ENCODE measurements around the gene GPD1L.
A peak's percentile ranks its signal among the peaks of the same experiment; 100 is the strongest.

GPD1L gene

GRCh38 chr3:32132121-32132520 is 25.7 kb downstream of the GPD1L start:
- Histone ChIP-seq H3K79me2 (peaks cover 10% of the 10 kb centered on the region), H3K4me3 (ENCODE audit: low read depth, low read length) (peak overlapping the region; percentile 24), H3K27me3 (ENCODE audit: control insufficient read depth, insufficient read depth, low read length) (no peaks in the 10 kb centered on the region), H3K9ac (no peak overlapping the region), H3K36me3 (ENCODE audit: control insufficient read depth, insufficient read depth, low read length) (no peaks in the 10 kb centered on the region), H3K4me2 (ENCODE audit: low read length) (peak overlapping the region; percentile 40), H3K27ac (no peak overlapping the region), H3K4me1 (peaks cover 27% of the 10 kb centered on the region), H3K9me3 (ENCODE audit: control insufficient read depth, low read length) (no peaks in the 10 kb centered on the region), H2AFZ (no peak overlapping the region)
- TF ChIP-seq, protein P1, sequence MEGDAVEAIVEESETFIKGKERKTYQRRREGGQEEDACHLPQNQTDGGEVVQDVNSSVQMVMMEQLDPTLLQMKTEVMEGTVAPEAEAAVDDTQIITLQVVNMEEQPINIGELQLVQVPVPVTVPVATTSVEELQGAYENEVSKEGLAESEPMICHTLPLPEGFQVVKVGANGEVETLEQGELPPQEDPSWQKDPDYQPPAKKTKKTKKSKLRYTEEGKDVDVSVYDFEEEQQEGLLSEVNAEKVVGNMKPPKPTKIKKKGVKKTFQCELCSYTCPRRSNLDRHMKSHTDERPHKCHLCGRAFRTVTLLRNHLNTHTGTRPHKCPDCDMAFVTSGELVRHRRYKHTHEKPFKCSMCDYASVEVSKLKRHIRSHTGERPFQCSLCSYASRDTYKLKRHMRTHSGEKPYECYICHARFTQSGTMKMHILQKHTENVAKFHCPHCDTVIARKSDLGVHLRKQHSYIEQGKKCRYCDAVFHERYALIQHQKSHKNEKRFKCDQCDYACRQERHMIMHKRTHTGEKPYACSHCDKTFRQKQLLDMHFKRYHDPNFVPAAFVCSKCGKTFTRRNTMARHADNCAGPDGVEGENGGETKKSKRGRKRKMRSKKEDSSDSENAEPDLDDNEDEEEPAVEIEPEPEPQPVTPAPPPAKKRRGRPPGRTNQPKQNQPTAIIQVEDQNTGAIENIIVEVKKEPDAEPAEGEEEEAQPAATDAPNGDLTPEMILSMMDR (IDR thresholded peaks at IDR 0.05), result no peak

DNA sequence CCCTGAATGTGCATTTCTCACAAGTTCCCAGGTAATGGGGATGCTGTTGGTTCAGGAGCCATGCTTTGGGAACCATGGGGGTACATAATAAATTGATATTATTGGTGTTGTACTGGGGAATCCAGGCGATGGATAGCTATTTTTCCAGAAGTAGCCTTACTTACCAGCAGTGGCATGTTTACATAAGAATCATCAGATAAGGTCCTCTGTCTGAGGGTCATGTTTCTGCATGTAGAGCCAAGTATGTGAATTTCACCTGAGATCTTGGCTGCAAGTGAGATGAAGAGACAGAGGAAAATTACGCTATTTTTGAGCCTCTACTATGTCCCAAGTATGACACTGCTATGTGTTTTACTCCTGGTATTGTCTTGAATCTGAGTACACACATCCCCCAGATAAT is 26.3 kb downstream of the GPD1L start:
- peak overlapping the region; percentile 24 for H3K4me3 ChIP-seq (ENCODE audit: low read depth, low read length)

DNA sequence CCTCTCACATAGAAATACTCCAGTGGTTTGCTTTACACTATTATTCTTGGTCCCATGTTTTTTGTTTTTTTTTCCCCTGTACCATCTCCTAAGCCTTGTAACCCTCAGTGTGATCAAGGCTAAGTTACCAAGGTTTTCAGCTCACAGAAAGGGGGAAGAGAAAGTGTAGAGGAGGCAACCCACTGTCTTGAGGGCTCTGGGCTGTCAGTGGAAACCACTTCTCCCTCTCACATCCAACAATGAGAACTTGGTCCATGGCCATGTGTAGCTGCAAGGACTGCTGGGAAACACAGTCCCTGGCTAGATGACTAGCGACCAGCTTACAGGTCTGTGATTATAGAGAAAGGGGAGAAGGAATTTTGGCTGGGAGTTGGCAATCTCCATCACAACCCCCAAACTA is 30.3 kb downstream of the GPD1L start:
- no peak overlapping the region for H3K9ac ChIP-seq
- TF ChIP-seq, protein P1 (IDR thresholded peaks at IDR 0.05), result no peak
- no peak overlapping the region for H3K4me2 ChIP-seq (ENCODE audit: low read length)
- H3K4me1 ChIP-seq, result peaks cover 32% of the 10 kb centered on the region
- no peak overlapping the region for H3K4me3 ChIP-seq (ENCODE audit: low read depth, low read length)
- no peaks in the 10 kb centered on the region for H3K9me3 ChIP-seq (ENCODE audit: control insufficient read depth, low read length)
- no peaks in the 10 kb centered on the region for H3K27me3 ChIP-seq (ENCODE audit: control insufficient read depth, insufficient read depth, low read length)
- no peak overlapping the region for H3K27ac ChIP-seq
- no peaks in the 10 kb centered on the region for H3K36me3 ChIP-seq (ENCODE audit: control insufficient read depth, insufficient read depth, low read length)
- H3K79me2 ChIP-seq, result peaks cover 10% of the 10 kb centered on the region
- H2AFZ ChIP-seq, result no peak overlapping the region

More for the DNA sequence above, 26.3 kb downstream of the GPD1L start:
- TF ChIP-seq, protein P1 (IDR thresholded peaks at IDR 0.05), result no peak
- H3K79me2 ChIP-seq, result peaks cover 10% of the 10 kb centered on the region
- H3K4me1 ChIP-seq, result peaks cover 27% of the 10 kb centered on the region
- H3K9ac ChIP-seq, result no peak overlapping the region
- H3K9me3 ChIP-seq (ENCODE audit: control insufficient read depth, low read length), result no peaks in the 10 kb centered on the region
- no peak overlapping the region for H2AFZ ChIP-seq
- H3K27me3 ChIP-seq (ENCODE audit: control insufficient read depth, insufficient read depth, low read length), result no peaks in the 10 kb centered on the region
- no peaks in the 10 kb centered on the region for H3K36me3 ChIP-seq (ENCODE audit: control insufficient read depth, insufficient read depth, low read length)
- H3K4me2 ChIP-seq (ENCODE audit: low read length), result peak overlapping the region; percentile 40
- peak overlapping the region; percentile 30 for H3K27ac ChIP-seq

- H2AFZ ChIP-seq, result no peak overlapping the region
- H3K36me3 ChIP-seq (ENCODE audit: control insufficient read depth, insufficient read depth, low read length), result no peaks in the 10 kb centered on the region
These were observed 31.4 kb downstream of the GPD1L start for GRCh38 chr3:32137870-32138269.

More at GRCh38 chr3:32137870-32138269, 31.4 kb downstream of the GPD1L start:
- Histone ChIP-seq H3K9me3 (ENCODE audit: control insufficient read depth, low read length) (no peaks in the 10 kb centered on the region), H3K4me3 (ENCODE audit: low read depth, low read length) (no peak overlapping the region), H3K9ac (no peak overlapping the region), H3K27me3 (ENCODE audit: control insufficient read depth, insufficient read depth, low read length) (no peaks in the 10 kb centered on the region), H3K4me2 (ENCODE audit: low read length) (no peak overlapping the region), H3K79me2 (peaks cover 10% of the 10 kb centered on the region), H3K27ac (no peak overlapping the region), H3K4me1 (peaks cover 21% of the 10 kb centered on the region)
- TF ChIP-seq, protein P1 (IDR thresholded peaks at IDR 0.05), result no peak

Measured in parathyroid adenoma (tissue), 2 donors.